ENCODE results near the gene DRGX.

The DRGX gene

DNA sequence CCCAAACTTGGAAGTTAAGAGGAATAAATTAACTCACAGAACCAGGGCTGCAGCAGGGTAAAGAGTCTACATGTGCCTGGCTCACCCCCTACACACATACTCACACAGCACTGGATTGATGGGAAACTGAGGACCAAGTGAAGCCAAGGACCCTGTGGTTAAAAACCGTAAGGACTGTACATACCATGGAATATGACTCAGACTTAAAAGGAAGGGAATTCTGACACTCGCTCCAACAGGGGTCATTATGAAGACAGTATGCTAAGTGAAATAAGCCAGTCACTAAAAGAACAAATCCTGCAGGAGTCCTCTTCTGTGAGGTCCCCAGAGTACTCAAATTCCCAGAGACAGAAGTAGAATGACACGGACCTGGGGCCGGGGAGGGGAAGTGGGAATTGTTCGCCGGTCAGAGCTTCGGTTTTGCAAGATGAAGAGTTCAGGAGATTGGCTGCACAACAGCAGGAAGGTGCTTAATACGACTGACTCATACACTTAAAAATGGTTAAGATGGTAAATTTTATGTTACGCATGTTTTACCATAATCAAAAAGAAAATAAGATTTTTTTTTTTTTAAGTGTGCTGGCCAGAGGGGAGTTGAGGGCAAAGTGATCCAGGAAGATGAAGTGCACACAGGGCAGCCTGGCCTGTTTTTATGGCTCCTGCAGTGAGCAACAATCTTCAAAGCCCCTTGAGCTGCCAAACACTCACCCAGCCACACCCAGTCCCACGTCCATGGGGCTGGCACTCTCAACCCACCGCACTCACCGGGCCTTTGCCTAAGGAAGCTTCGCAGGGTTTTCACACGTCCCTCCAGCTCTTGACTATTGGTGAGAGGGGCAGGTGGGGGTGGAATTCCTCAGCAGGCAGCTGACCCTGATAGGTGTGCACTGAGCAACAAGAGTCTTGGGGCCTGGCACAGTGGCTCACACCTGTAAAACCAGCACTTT lies 26.4 kb downstream of the DRGX start:
- H3K36me3 ChIP-seq (replicated peaks) = no peaks in the 10 kb centered on the region
- peak; percentile 9 for DNase-seq
- no peak overlapping the region for H3K27ac ChIP-seq
- no peak overlapping the region for H3K4me3 ChIP-seq (ENCODE audit: low read depth, low read length)
- TF ChIP-seq, protein P1, sequence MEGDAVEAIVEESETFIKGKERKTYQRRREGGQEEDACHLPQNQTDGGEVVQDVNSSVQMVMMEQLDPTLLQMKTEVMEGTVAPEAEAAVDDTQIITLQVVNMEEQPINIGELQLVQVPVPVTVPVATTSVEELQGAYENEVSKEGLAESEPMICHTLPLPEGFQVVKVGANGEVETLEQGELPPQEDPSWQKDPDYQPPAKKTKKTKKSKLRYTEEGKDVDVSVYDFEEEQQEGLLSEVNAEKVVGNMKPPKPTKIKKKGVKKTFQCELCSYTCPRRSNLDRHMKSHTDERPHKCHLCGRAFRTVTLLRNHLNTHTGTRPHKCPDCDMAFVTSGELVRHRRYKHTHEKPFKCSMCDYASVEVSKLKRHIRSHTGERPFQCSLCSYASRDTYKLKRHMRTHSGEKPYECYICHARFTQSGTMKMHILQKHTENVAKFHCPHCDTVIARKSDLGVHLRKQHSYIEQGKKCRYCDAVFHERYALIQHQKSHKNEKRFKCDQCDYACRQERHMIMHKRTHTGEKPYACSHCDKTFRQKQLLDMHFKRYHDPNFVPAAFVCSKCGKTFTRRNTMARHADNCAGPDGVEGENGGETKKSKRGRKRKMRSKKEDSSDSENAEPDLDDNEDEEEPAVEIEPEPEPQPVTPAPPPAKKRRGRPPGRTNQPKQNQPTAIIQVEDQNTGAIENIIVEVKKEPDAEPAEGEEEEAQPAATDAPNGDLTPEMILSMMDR (IDR thresholded peaks at IDR 0.05; ENCODE audit: low read depth, low read length, missing control alignments) = no peak
- H3K27me3 ChIP-seq (replicated peaks) = no peaks in the 10 kb centered on the region
- in situ Hi-C loops (cut with HindIII; ENCODE audit: low pct_ligation_motif_present, low sequenced_read_pairs) = no loop called here

DNA sequence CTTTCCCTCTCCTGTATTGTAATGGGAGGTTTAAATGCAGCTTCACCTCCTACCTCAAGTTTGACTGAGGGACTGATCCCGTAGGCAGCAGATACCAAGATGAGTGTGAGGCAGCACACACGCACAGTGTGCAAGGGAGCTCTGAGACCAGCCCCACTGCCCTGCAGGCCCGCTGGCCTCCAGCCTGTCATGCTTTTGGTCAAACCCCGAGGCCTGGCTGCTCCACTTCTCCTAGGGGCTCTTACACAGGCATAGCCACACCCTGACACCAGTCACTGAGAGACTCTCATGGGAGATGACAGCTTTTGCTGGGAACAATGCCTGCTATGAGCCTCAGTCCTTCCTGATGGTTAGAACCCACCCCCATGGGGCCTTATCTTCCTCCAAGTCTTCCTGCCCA lies 27.6 kb downstream of the DRGX start:
- Histone ChIP-seq H3K36me3 (replicated peaks) (no peaks in the 10 kb centered on the region), H3K27ac (no peak overlapping the region), H3K4me3 (ENCODE audit: low read depth, low read length) (no peak overlapping the region), H3K27me3 (replicated peaks) (no peaks in the 10 kb centered on the region)
- in situ Hi-C loops (cut with HindIII; ENCODE audit: low pct_ligation_motif_present, low sequenced_read_pairs) = no loop called here
- no peak for DNase-seq
- TF ChIP-seq, protein P1 (IDR thresholded peaks at IDR 0.05; ENCODE audit: low read depth, low read length, missing control alignments) = no peak

DNA sequence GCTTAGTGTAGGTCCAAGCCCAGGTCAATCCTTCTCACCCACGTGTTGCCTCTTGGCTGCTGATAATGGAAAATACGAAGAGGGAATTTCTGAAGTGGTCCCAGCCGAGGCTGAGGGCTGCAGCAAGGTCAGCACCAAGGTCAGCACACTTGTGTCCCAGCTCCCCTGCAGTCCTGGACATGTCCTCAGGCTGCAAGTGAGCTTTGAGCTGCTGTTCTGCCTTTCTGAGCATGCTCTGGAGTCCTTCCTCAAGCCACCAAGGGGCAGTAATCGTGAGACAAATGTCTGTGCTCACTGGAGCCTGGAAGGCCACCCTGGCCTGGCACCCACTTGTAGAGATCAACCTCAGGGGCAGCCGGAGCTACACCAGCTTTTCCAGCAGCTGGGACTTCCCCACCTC lies 28.3 kb downstream of the DRGX start:
- TF ChIP-seq, protein P1 (IDR thresholded peaks at IDR 0.05; ENCODE audit: low read depth, low read length, missing control alignments) = no peak
- no peak overlapping the region for H3K27ac ChIP-seq
- in situ Hi-C loops (cut with HindIII; ENCODE audit: low pct_ligation_motif_present, low sequenced_read_pairs) = no loop called here
- DNase-seq = no peak
- no peaks in the 10 kb centered on the region for H3K36me3 ChIP-seq (replicated peaks)
- H3K4me3 ChIP-seq (ENCODE audit: low read depth, low read length) = no peak overlapping the region
- H3K27me3 ChIP-seq (replicated peaks) = no peaks in the 10 kb centered on the region

DNA sequence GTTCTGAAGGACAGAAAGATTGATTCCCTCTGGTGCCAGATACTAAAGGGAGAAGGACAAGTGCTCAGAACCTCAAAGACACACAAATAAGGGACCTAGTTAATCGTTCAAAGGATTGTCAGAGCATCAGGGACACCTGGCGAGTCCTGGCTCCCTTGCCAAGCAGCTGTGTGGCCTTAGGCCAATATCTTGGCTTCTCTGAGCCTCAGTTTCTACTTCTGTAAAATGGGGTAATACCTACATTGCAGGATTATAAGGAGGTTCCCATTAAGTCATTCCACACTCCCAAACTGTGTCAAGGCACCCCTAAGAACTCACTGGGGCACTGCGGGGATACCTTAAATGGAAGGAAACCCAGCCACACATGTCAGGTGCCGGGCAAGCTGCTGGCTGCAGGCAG lies 29.4 kb downstream of the DRGX start:
- DNase-seq = no peak
- in situ Hi-C loops (cut with HindIII; ENCODE audit: low pct_ligation_motif_present, low sequenced_read_pairs) = no loop called here
- H3K36me3 ChIP-seq (replicated peaks) = no peaks in the 10 kb centered on the region
- H3K27ac ChIP-seq = no peak overlapping the region
- H3K27me3 ChIP-seq (replicated peaks) = no peaks in the 10 kb centered on the region
- TF ChIP-seq, protein P1 (IDR thresholded peaks at IDR 0.05; ENCODE audit: low read depth, low read length, missing control alignments) = no peak
- H3K4me3 ChIP-seq (ENCODE audit: low read depth, low read length) = no peak overlapping the region

DNA sequence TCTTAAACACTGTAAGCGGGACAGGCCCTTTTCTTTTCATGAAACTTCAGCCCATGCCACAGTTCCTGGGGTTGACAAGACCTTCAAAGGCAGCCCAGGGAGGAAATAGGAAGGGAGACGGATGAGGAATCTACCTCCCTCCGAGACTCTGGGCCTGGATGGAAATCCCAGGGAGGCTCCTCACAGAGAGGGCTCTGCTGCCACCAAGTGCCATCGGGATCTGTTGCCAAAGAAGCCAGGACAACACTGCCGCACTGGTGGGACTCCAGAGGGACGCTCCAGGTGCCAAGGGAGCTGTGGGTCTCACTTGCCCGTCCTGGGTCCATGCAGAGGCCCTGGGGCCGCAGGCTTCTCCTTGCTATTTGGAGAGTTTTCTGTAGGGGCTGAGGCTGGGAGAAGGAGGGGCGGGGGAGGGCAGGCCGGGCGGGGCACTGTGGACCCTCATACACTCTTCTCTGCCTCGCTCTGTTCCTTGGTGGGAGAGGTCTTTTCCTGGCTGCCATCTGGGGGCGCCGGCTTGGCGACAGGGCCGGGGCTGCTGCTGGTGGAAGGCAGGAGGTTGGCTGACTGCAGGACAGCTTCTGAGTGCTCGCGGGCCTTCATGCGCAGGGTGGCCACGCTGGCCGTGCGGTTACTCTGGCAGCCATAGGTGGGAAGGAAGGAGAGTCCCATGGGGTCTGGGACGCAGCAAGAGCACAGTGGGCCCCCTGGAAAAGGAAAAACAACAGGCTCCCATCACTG lies 30.0 kb downstream of the DRGX start:
- Histone ChIP-seq H3K4me3 (ENCODE audit: low read depth, low read length) (no peak overlapping the region), H3K27ac (no peak overlapping the region), H3K27me3 (replicated peaks) (no peaks in the 10 kb centered on the region), H3K36me3 (replicated peaks) (no peaks in the 10 kb centered on the region)
- DNase-seq = no peak
- TF ChIP-seq, protein P1 (IDR thresholded peaks at IDR 0.05; ENCODE audit: low read depth, low read length, missing control alignments) = no peak
- in situ Hi-C loops (cut with HindIII; ENCODE audit: low pct_ligation_motif_present, low sequenced_read_pairs) = no loop called here

Data from brain microvascular endothelial cell (primary cell).